Sigmoid colon (tissue), 4 donors: Measurements from ENCODE around the gene LARGE1.

Source experiments
- POLR2A ChIP-seq, 2 donors: fragments of 450-650 bp; IDR thresholded peaks; one replicate each; pipeline ENCODE4 v1.6.1; 2016; ENCODE audit warnings: antibody characterized with exemption in 2 of 2, mild to moderate bottlenecking in 2 of 2, moderate library complexity in 2 of 2
- POLR2AphosphoS5 ChIP-seq, 4 donors: sonication (generic); formaldehyde crosslinking; IDR thresholded peaks; one replicate each; pipeline ENCODE4 v1.6.1; 2017; ENCODE audit warnings: antibody characterized with exemption in 4 of 4
- TF ChIP-seq, protein P1 (sequence below), 4 experiments: fragments of 450-650 bp in 3 of 4; fragments of 200-600 bp in 1 of 4; IDR thresholded peaks; one replicate each; pipeline ENCODE4 v1.5.1; 2016 to 2019; ENCODE audit warnings: antibody characterized with exemption in 4 of 4, mild to moderate bottlenecking in 3 of 4, moderate library complexity in 2 of 4

DNA sequence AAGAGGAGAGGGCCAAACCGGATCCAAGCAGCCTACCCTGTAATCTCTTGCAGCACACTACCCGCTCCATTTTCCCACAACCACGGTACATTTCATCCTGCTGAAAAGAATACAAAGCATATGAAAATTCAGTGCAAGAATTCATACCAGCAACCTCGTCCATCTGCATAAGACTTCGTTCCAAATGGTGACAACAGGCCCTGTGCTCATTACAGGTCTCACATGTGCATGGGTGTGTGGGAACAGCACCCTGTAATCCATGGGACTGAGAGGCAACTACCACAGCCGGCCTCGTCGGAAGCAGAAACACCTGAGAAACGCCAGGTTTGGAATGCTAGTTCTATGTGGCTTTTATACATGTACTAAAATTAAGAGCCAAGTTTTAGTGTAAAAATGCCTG is 52.3 kb downstream of the LARGE1 start:
- TF ChIP-seq POLR2AphosphoS5 (IDR thresholded peaks at IDR 0.05) (no peak), POLR2A (IDR thresholded peaks at IDR 0.05) (no peak)
- TF ChIP-seq, protein P1, sequence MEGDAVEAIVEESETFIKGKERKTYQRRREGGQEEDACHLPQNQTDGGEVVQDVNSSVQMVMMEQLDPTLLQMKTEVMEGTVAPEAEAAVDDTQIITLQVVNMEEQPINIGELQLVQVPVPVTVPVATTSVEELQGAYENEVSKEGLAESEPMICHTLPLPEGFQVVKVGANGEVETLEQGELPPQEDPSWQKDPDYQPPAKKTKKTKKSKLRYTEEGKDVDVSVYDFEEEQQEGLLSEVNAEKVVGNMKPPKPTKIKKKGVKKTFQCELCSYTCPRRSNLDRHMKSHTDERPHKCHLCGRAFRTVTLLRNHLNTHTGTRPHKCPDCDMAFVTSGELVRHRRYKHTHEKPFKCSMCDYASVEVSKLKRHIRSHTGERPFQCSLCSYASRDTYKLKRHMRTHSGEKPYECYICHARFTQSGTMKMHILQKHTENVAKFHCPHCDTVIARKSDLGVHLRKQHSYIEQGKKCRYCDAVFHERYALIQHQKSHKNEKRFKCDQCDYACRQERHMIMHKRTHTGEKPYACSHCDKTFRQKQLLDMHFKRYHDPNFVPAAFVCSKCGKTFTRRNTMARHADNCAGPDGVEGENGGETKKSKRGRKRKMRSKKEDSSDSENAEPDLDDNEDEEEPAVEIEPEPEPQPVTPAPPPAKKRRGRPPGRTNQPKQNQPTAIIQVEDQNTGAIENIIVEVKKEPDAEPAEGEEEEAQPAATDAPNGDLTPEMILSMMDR (IDR thresholded peaks at IDR 0.05): no peak
